Colonic mucosa (tissue), 4 donors: ENCODE data around the gene AATF. TPM values are rescaled to one million over a fixed set of nuclear protein-coding genes. Genes with fewer than 3 reads are reported as not detected.

Experiments used
- DNase-seq: peaks from one replicate; pipeline ENCODE4 v3.0.0-alpha.2; 2020
- H3K27ac ChIP-seq: fragments of 200-600 bp; one replicate; pipeline ENCODE4 v1.8.0; 2021
- H3K27me3 ChIP-seq: fragments of 200-600 bp; one replicate; pipeline ENCODE4 v1.8.0; 2021
- H3K36me3 ChIP-seq: fragments of 200-600 bp; one replicate; pipeline ENCODE4 v1.8.0; 2021
- H3K4me1 ChIP-seq: fragments of 200-600 bp; one replicate; pipeline ENCODE4 v1.8.0; 2021; ENCODE audit warnings: mild to moderate bottlenecking
- H3K4me3 ChIP-seq: fragments of 200-600 bp; one replicate; pipeline ENCODE4 v1.8.0; 2021
- H3K9ac ChIP-seq, 2 donors: one replicate each; pipeline ENCODE4 v1.7.0; 2013; ENCODE audit warnings: control low read depth in 2 of 2, low read depth in 2 of 2, low read length in 2 of 2
- H3K9me3 ChIP-seq: fragments of 200-600 bp; one replicate; pipeline ENCODE4 v1.8.0; 2021
- intact Hi-C: fragments of 100-400 bp; cut with DNase I; formaldehyde crosslinking; loops from one replicate; pipeline ENCODE4 v1.14.1; 2022
- total RNA-seq, 2 donors: library from RNA; stranded (reverse); fragmentation: NEBNext Ultra II Directional in 1 of 2; extraction: Animal tissue kit (Norgen Biotek cat#: 25700) in 1 of 2; gene quantifications; one replicate each; pipeline ENCODE4 v1.2.1, GENCODE V29; 2021
- TF ChIP-seq, protein P1 (sequence below): fragments of 200-600 bp; IDR thresholded peaks from one replicate; pipeline ENCODE4 v1.8.0; 2022; ENCODE audit warnings: antibody characterized with exemption, mild to moderate bottlenecking
- donor health status: healthy.
- donor health status: DM: no; HTN: no; CAD: no.
- donor health status: DM: no; HTN: no; CAD: no.

The AATF gene
- total RNA-seq, 2 donors from 2014 or later, result 30.0 to 54.8 TPM

DNA sequence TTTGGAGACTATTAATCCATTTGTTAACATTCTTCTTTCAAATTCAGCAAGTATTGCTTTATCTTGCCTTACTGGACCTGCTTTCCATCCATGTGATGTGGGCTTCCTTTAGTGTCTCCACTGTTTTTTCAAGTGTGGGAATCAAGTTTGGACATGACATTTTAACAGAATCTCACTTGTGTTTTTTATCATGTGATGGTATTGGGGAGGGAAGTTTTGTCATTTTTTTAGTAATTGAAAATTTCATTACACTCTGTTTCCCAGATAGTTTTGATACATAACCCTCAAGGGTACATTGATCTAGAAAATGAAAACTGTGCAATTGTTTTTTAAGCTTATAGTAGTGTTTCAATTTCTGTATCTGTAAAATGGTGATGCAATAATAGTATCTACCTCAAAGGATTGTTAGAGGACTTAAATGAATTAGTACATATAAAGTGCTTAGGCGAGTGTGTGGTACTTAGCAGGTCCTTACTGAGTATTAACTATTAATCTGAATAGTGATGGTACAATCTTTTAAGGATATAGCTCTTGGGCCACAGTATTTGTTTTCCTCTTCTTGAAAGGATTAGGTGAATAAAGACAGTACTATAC is 27.3 kb downstream of the AATF start:
- no peak overlapping the region for H3K27ac ChIP-seq
- no peak overlapping the region for H3K9ac ChIP-seq
- H3K4me1 ChIP-seq, result no peaks in the 10 kb centered on the region
- DNase-seq, result no peak
- no peak overlapping the region for H3K4me3 ChIP-seq
- TF ChIP-seq, protein P1, sequence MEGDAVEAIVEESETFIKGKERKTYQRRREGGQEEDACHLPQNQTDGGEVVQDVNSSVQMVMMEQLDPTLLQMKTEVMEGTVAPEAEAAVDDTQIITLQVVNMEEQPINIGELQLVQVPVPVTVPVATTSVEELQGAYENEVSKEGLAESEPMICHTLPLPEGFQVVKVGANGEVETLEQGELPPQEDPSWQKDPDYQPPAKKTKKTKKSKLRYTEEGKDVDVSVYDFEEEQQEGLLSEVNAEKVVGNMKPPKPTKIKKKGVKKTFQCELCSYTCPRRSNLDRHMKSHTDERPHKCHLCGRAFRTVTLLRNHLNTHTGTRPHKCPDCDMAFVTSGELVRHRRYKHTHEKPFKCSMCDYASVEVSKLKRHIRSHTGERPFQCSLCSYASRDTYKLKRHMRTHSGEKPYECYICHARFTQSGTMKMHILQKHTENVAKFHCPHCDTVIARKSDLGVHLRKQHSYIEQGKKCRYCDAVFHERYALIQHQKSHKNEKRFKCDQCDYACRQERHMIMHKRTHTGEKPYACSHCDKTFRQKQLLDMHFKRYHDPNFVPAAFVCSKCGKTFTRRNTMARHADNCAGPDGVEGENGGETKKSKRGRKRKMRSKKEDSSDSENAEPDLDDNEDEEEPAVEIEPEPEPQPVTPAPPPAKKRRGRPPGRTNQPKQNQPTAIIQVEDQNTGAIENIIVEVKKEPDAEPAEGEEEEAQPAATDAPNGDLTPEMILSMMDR, result no peak
- no peaks in the 10 kb centered on the region for H3K9me3 ChIP-seq
- H3K36me3 ChIP-seq, result no peaks in the 10 kb centered on the region
- no peaks in the 10 kb centered on the region for H3K27me3 ChIP-seq
- intact Hi-C loops, result no loop called here

DNA sequence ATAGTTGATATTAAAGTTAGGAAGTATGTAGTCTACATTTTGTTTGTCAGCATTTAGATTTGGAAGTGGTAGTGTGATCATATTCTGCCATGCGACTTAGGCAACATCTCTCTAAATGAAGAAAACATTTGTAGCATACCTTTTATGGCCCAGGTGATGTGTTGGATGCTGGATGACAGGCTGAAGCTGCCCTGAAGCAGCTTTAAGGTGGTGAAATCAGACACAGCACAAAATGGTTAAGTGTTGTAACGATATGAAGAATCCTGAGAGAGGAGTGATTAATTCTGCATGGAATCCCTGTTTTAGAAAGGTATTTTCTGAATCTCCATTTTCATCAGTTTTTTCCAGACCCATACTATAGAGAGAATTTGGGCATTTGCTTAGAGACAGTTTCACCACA is 28.3 kb downstream of the AATF start:
- no peak overlapping the region for H3K4me3 ChIP-seq
- H3K36me3 ChIP-seq, result no peaks in the 10 kb centered on the region
- no peaks in the 10 kb centered on the region for H3K4me1 ChIP-seq
- no peaks in the 10 kb centered on the region for H3K27me3 ChIP-seq
- no peak overlapping the region for H3K27ac ChIP-seq
- intact Hi-C loops, result no loop called here
- TF ChIP-seq, protein P1, result no peak
- H3K9ac ChIP-seq, result no peak overlapping the region
- H3K9me3 ChIP-seq, result no peaks in the 10 kb centered on the region
- DNase-seq, result no peak

DNA sequence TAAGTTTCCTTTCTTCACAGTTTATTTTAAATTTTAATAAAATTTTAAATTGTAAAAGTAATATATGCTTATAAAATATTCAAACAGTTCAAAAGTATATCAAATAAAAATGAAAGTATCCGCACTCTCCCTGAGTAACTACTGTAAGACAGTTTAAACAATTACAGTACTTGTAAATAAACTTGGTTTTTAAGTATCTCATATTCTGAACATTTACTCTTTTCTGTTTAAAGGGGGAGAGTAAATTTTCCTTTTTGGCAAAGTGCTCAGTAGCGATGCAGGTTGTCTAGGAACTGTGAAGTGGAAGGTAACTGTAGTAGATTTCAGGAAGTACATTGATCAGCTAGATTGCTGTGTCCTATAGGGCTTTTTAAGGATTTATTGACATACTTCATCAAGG is 28.8 kb downstream of the AATF start:
- H3K9ac ChIP-seq, result no peak overlapping the region
- TF ChIP-seq, protein P1, result no peak
- no peak overlapping the region for H3K27ac ChIP-seq
- no peaks in the 10 kb centered on the region for H3K27me3 ChIP-seq
- no peak for DNase-seq
- H3K4me3 ChIP-seq, result no peak overlapping the region
- no peaks in the 10 kb centered on the region for H3K36me3 ChIP-seq
- H3K4me1 ChIP-seq, result no peaks in the 10 kb centered on the region
- H3K9me3 ChIP-seq, result no peaks in the 10 kb centered on the region
- intact Hi-C loops, result no loop called here

DNA sequence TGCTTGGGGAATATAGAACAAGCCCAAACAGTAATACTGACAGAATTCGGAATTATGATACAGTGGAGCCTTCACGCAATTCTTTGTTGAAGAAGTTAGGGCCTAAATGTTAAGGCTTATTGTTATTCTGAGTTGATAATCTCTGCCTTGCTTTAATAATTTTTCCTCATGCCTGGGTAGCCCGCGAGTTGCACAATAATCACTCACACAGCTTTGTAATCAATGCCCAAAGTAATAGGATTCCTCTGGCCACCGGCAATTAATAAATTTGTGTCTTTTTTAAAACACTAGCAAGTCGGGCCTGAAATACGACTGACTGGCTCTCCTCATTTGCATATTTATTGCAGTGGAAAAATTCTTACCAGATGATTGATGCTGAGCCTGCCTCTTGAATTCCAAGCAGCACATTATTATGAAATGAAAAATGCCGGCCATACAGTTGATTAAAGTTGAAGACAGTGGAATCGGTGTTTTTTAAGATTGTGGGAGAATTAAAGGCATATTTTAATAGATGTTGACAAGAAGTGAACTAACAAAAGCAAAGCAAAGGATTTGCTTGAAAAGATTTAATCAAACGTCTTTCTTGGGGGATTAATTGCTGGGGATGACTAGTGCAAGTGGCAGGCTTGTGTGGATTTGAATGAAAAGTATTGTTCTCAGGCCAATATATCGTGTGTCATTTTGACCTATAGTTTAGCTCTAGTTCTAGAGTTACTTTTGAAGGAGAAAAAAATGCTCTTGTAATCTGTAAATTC is 30.2 kb downstream of the AATF start:
- Histone ChIP-seq H3K9me3 (no peaks in the 10 kb centered on the region), H3K4me1 (no peaks in the 10 kb centered on the region), H3K36me3 (no peaks in the 10 kb centered on the region), H3K9ac (no peak overlapping the region), H3K27me3 (no peaks in the 10 kb centered on the region), H3K27ac (no peak overlapping the region), H3K4me3 (no peak overlapping the region)
- intact Hi-C loops, result no loop called here
- TF ChIP-seq, protein P1, result no peak
- DNase-seq, result no peak

DNA sequence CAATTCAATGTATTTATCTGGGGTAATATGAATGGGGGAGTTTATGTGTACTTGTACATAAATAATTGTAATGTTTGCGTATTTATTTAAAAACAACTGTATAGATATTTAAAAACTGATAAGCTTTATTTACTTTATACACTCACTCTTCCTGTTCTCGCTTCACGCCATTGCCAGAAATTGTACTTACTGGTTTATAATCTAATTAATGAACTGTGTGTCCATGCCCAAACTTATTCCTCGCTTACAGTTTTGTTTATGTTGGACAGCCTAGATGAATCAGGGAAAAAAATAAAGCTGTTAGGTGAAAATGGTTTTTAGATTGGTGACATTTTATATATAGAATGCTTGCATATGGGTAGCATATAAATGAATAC is 30.8 kb downstream of the AATF start:
- no peak overlapping the region for H3K27ac ChIP-seq

More for the DNA sequence above, 30.8 kb downstream of the AATF start:
- intact Hi-C loops, result no loop called here
- Histone ChIP-seq H3K4me1 (no peaks in the 10 kb centered on the region), H3K27me3 (no peaks in the 10 kb centered on the region), H3K36me3 (no peaks in the 10 kb centered on the region), H3K4me3 (no peak overlapping the region), H3K9me3 (no peaks in the 10 kb centered on the region), H3K9ac (no peak overlapping the region)
- DNase-seq, result no peak
- TF ChIP-seq, protein P1, result no peak
